CD1c-positive myeloid dendritic cell (primary cell): ENCODE data around the gene MARCHF6.
"Not testable (repeated sequence)": the region's sequence is repeated elsewhere in the genome, so short reads cannot be mapped to it uniquely, and the experiment has no call there.

Experiments used
- DNase-seq: peaks from one replicate; pipeline ENCODE4 v3.0.0-alpha.2; 2016; ENCODE audit errors: extremely low spot score

MARCHF6 gene

DNA sequence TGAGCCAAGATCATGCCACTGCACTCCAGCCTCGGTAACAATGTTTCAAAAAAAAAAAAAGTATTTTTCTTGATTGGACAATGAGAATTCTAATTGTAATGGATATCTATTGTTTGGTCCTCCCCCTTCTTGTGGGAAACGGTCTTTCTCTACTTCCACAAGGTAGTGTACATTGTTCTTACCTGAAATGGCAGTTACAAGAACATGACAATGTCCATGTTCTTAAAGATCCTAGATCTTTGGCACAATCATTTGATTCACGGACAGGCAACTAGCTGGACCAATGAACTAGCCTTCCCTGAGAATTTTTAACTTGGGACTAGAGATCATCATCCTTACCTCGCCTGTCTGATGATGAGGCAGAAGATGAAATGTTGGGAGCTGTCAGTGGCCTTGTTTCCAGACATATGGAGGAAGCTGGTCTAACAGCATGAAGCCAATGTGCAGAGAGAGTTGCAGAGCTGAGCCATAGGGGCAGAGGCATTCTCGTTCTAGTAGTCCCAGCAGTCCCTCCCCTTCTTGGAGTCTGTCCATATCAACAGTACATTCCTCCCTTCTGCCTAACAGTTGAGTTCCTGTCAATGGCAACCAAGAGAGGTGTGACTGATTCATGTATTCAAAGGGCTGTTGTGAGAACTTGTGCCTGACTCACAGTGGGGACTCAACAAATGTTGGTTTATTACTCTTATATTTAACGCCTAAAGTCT is 2.1 kb upstream of the MARCHF6 start:
- no peak for DNase-seq

DNA sequence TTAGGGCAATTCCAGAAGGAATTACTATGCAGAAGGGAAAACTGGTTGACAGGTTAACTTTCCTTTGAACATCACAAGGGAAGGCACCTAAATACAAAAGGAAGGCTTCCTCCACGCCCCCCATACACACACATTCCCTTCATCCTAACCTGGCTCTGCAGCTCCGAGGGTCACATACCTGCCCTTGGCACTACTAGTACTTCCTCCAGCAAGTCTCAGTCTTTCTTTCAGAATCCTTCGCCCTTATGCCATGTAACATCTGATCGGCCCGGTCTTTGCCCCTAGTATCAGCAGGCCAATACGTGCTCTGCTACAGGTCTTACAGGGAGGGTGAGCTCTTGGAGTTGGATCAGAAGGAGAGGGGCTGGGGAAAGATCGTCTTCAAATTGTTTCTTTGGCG is 1.6 kb upstream of the MARCHF6 start:
- DNase-seq, result no peak

DNA sequence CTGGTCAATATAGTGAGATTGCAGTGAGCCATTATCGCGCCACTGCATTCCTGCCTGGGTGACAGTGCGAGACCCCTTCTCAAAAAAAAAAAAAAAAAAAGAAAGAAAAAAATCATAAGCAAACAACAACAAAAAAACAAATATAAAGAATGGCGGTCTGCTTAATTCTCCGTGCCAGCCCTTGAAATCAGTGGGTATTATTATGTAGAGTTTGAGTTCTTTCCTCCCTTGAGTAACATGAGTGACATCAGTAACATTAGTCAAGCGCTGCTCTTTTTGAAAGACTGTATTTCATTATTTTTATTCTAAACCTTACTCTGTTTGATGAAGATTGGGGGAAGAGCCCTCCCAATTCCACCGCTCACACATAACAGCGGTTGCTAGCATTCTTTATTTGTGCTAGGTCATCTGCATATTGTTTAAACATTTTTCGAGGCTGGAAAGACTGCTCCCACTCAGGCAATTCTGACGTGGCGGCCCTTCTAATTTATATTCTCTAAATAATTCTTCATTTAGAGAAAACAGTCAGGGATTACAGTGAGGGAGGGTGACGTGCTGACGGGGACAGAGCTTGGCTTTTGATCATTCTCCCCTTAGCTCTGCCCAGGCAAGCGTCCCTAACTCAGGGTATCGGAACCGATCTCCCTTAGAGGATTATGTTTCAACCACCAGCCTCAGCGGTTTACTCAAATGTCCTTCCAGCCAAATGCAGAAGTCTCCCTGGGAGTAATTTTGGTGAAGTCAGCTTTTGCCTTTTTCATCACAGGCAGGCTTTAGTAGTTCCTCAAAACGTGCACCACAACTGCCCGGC is 860 bp upstream of the MARCHF6 start:
- DNase-seq, result peak; percentile 93

DNA sequence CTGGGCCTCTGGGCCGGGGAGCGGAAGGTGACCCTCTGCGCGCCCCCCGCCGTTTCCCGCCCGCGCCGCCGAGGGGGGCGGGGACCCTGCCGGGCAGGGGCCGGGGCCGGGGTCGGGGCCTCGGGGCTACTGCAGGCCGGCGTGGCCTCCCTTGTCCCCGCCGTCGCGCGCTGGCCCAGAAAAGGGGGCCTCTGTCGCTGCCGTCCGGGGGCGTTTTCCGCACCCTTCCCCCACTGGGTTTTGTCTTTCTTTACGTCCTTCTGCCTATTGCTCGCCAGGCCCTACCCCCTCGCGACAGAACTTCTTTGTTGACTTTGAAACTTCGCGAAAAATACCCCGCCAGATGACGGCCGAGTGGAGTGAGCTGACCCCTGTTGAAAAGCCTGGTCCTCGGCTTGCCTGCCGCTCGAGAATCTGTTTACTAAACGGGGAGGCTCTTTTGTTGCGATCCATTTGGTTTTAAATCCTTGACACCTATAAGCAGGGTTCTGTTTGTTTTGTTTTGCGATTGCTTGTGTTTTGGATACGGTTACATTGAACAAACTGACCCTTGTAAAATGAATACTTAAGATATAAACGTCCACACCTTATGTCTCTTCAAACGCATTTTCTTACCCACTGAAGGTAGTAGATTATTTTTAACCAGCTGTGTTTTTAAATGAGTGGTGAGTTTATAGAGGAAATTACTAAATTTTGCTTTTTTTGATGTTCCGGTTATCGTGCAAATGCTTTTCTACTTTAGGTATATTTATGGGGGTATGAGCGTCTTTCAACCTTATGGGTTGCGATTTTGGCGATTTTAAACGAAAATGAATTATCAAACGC is 765 bp downstream of the MARCHF6 start:
- DNase-seq, result peak; percentile 35

DNA sequence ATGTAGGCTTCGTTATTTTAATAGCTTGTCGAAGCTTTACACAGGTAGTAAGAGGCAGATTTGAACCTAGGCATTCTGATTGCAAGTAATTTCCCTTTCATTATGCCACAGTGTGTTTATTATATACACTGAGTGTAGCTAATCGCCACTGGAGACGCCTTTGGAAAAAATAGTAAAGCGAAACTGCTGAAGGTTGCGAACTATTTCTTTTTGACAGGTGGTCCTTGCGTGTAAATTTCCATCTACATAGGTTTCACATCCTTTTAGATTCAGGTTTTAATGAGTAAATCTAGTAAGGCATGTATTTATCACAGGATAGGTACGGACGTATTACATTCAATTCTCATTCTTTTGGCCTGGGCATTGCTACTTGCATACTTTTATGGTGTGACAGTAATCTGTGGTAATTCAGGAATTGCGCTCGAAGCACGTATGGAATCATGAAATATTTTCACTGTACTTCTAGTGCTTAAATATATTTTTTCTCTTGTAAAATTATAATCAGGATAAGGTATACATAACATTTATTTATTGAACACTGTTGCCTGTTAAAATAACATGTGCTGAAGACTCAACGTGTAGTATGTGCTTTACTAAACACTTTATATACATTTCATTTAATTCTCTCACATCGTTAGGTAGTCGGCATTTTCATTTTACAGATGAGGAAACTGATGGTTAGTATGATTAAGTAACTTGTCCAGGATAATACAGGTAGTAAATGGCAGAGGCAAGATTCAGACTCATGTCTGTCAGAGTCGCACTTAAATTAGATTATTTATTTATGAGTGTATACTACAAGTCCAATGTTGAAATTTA is 1.8 kb downstream of the MARCHF6 start:
- DNase-seq, result peak; percentile 58

DNA sequence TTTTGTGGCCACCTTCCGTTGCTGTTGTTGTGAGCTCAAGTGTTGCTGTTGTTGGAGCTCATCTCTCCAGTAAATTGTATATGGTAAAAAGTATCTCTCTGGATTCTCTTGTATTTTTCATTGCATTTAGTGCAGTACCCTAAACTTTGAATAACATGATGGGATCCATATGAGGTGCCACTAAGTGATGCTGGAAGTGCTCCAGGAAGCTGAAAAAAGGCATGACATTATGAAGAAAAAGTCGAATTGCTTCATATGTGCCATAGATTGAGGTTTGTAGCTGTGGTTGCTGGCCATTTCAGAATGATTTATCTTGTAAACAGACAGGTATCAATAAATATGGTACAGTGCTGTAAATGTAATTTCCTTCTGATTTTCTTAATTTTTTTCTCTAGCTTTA is 5.5 kb downstream of the MARCHF6 start:
- no peak for DNase-seq

DNA sequence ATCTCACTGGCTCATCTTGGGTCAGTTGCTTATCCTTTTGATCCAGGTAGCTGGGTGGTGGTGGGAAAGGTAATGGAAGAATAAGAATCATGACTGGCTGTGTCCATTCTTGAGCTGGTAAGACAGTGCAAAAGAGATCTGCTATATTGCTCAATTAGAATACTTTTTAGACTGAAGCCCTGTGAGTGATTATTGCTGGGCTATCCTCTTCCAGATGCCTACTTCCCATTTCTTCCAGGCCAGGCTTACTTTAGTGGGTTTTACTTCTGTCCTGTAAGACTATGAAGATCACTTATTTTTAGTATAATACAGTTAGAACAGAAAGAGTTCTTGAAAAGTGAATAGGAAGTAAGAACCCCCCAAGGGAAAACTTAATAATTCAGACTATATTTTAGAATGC is 7.2 kb downstream of the MARCHF6 start:
- DNase-seq, result peak; percentile 35

DNA sequence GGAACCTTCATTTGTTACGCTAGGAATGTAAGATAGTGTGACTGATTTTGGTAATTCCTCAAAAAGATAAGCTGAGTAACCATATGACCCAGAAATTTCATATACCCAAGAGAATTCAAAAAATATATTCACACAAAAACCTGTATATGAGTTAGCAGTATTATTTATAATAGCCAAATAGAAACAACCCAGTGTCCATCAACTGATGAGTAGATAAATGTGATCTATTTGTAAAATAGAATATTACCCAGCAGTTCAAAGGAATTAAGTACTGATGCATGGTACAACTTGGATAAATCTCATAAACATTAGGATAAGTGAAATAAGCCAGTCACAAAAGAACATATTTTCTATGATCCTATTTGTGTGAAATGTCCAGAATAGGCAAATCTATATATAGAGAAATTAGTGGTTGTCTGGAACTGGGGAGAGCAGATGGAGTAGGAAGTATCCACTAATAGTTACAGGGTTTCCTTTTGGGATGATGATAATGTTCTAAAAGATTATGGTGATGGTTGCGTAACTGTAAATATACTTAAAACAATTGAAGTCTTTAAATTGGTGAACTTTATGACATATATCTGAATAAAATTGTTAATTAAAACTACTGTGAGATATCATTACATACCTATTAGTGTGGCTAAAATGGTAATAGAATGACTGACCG is 10.2 kb downstream of the MARCHF6 start:
- DNase-seq, result no peak

DNA sequence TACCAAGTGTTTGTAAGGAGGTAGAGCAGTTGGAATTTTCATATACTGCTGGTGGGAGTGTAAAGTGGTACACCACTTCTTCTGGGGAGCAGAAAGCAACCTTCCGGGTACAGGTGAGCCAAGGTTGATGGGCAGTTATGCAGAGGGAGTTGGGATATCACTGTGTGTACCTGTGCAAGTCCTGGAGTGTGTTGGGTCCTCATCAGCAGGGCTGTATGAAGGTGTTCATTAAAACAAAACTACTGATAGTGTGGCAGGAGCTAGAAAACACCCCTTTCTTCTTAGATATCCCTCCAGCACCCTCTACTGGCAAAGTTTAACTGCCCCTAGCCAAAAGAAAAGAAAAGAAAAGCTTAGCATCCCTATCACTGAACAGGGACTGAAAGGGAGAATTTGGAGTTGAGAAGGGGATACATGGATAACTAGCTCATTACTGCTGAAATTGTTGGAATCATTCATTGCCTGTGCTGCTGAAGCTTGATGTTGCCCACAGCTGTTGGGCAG is 10.7 kb downstream of the MARCHF6 start:
- peak; percentile 18 for DNase-seq

DNA sequence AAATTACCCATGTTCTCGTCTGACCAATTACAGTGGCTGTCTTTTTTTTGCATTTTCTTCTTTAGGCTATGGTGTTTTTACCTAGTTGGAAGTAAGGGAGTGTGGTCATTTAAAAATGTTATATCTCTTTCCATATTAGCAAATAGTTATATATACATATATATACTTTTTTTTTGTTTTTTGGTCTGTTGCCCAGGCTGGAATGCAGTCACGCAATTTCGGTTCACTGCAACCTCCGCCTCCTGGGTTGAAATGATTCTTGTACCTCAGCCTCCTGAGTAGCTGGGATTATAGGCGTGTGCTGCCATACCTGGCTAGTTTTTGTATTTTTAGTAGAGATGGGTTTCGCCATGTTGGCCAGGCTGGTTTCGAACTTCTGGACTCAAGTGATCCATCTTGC is 12.3 kb downstream of the MARCHF6 start:
- no peak for DNase-seq

DNA sequence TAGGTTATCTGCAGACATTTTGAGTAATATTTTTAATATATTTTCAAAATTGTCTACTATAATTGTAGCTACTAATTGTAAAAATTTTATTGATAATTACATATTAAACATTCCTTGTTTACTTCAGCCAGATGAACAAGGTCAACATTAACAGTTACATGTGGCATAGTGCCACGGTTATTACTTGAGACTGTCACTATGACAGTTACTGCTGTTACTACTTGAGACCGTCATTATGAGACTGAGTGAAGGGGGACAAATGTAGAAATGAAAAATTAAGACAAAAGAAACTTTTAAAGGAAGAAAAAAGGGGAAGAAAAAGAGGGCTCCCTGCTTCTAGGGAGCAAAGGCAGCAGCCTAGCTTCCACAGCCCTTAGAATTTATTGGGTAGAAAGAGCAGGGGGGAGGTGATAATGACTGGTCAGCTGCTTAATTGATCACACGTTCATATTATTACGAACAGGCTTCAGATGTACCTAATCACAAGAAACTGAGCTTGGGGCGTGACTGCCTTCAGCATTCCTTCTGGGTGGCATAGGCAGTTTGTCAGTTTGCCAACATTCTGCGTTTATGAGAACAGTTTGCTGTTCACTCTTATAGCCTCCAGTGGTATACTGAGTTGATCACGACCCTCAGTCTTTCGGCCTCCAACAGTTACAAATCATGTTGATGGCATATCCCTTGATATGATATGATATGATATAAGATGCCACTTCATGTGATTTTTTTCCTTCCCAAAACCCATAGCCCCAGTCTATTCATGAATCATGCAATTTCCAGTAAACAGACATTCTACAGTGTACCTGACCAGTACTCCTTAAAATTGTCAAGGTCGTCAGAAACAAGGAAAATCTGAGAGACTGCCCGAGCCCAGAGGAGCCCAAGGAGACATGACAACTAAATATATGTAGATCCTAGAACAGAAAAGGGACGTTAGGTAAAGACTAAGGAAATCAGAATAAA is 13.1 kb downstream of the MARCHF6 start:
- no peak for DNase-seq

DNA sequence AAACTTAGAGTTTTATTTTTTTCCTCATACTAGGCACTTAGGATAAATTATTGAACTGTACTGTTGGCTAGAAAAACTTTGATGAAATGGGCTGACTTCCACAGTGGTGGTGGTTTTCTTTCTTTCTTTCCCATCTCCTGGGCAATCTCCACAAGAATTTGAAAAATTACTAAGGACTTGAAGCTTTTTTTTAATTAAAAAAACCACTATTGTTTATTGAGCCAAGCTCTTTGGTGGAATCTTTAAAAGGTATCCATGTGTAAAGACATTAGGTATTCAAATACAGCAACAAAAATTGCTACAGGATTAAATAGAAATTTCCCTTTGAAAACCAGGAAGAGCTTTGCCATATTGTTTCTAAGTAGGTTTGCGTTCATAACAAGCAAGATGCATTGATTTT is 14.1 kb downstream of the MARCHF6 start:
- DNase-seq, result no peak

DNA sequence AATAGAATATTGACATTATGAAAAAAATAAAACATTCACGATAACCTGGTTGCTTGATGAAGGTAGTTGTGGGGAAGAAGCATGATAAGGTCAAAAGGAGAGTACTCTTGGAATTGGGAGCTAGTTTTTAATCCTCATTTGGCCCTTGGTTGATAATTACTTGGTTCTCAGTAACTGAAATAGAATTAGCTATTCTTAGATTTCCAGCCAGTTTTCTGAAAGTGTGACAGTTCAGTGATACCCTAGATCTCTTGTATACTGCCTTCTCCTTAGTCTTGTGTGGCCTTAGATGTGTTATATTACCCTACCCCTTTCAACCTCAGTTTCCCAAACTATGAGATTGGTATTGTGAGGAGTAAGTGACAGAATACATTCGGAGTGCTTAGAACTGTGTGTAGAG is 17.4 kb downstream of the MARCHF6 start:
- DNase-seq, result no peak

DNA sequence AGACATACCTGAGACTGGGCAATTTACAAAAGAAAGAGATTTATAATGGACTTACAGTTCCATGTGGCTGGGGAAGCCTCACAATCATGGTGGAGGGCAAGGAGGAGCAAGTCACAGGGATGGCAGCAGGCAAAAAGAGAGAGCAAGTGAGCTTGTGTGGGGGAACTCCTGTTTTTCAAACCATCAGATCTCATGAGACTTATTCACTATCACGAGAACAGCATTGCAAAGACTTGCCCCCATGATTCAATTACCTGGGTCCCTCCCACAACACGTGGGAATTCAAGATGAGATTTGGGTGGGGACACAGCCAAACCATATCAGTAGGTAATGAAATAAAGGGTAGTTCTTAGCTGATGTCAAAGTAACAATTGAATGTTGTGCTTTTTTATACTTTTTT is 17.9 kb downstream of the MARCHF6 start:
- not testable (repeated sequence) for DNase-seq

DNA sequence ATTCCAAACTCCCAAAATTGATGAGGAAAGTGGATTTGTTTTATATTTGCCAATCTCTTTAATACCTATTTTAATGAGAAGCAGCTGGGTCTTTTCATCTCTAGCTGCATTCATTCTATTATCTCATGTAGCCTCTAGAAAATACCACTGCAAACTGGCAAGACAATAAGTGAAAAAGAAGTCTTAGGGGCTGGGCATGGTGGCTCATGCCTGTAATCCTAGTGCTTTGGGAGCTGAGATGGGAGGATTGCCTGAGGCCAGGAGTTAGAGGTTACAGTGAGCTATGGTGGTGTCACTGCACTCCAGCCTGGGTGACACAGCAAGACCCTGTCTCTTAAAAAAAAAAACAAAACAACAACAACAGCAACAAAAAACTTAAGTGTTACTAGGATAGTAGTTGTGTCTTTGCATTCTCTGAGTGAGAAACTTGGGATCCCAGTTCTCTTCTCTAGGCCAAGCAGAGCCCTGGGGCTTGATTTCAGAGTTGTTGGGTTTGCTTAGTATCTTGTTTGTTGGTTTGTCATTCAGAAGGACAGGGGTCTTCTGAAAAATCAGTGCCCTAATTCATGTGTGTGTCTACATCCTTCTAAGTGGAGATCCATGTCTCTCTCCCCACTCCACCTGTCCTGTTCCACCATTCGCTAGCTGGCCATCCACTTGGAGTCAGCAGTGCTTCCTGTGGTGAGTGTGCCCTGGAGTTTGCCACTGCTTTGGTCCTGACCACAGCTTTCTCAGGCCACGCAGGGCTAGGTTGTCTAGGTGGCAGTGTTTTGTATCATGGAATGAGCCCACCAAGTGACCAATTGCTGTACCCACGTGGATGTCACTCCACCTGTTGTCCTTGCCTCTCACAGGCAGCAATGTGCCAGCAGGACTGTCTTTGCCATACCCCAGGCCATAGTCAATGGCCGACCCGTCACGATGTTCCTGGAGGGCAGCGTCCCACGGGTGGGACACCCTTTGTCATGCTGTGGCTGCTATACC is 19.5 kb downstream of the MARCHF6 start:
- no peak for DNase-seq

DNA sequence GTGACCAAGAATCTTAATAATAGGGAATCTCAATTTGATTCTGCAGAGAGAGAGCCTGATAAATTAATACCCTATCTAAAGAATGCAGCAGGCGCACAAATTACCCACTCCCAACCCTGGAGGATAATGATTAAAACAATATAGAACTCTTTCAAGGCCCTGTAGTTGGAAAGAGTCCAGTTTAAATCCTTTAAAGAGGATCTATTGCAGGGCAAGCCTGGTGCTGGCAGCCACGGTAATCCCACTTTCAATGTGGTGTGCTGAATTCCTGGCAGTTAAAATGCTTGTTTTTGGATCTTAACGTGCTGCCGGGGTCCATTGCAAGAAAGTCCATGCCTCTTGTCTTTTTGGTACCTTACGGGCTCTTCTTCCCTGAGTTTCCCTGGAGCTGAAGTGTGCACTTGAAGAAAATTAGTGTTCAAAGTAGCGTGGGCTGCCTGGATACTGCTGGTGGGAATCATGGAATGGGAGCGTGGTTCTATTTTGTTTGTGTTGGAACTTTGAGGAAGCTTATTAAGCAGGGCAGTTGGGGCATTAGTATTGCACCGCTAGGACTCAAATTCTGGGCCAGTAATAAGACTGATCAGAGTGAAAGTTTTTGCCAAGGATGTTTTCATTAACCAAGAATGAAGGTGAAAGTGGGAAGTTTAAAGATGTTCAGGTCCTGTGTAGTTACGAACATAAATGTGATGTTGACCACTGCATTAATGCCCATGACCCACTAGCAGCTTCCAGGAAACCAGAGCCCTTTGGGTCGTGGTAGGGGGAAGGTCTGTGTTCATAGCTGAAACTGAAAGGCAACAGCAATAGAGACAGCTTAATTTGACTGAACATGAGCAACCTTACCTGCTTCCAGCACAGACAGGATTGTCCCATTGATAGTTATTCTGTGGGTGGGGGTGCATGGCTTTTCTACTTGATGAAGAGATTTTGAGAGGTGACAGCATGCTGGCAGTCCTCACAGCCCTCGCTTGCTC is 20.8 kb downstream of the MARCHF6 start:
- DNase-seq, result no peak

DNA sequence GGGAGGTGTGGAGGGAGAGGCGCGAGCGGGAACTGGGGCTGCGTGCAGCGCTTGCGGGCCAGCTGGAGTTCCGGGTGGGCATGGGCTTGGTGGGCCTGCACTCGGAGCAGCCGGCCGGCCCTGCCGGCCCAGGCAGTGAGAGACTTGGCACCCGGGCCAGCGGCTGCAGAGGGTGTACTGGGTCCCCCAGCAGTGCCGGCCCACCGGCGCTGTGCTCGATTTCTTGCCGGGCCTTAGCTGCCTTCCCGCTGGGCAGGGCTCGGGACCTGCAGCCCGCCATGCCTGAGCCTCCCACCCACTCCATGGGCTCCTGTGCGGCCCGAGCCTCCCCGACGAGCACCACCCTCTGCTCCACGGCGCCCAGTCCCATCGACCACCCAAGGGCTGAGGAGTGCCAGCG is 21.7 kb downstream of the MARCHF6 start:
- not testable (repeated sequence) for DNase-seq
